ENCODE results near the gene CCDC97. TPM values are rescaled to one million over a fixed set of nuclear protein-coding genes. Genes with fewer than 3 reads are reported as not detected.
A peak's percentile ranks its signal among the peaks of the same experiment; 100 is the strongest.
"Not testable (repeated sequence)": the region's sequence is repeated elsewhere in the genome, so short reads cannot be mapped to it uniquely, and the experiment has no call there.

The CCDC97 gene
- total RNA-seq, 1 donor from 2014 or later = 18.1 TPM

DNA sequence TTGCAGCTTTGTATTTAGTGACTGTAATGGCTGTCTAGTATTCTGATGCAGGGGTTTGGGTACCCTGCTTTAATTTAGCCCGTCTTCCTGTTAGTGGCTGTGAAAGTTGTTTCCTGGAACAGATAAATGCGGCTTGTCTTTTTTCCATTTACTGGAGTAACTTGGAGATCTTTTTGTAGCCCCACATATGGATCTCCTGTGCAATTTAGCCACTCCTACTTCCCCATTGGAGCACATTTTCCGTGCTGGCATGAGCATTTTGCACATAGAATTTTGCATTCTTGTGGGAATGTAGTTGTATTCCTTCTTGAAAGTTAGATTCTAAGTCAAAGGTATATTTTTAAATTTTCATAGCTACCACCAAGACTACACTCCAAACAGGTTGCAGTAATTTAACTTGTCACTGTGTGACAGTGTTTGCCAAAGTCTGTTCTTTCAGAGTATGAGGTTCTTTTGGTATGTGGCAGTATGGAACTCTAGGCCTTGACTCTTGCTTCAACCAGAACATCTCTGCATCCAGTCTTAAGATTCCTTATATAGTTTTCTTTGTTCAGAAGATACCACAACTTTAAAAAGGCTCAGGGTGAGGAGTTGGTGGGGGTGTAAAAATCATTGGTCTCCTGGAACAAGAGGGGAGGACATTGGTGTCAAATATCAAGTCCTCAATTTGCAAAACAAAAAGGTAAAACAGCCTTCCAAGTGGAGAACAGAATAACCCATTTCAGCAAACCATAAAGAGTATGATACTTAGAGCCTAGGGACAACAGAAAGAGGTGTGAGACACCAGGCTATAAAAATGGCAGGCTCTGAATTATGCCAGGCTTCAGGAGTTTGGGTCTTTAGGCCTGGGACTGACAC is 21.1 kb upstream of the CCDC97 start:
- Histone ChIP-seq H3K27ac (ENCODE audit: low read depth, low read length) (no peak overlapping the region), H3K36me3 (ENCODE audit: insufficient read depth, low read length) (peaks cover 73% of the 10 kb centered on the region), H4K20me1 (ENCODE audit: insufficient read depth, low read length) (peaks cover 53% of the 10 kb centered on the region), H3K4me1 (ENCODE audit: insufficient read depth, low read length) (no peaks in the 10 kb centered on the region), H2AFZ (ENCODE audit: low read depth, low read length) (no peak overlapping the region), H3K4me2 (ENCODE audit: low read length) (no peak overlapping the region), H3K9ac (ENCODE audit: low read length) (no peak overlapping the region), H3K79me2 (ENCODE audit: insufficient read depth, low read length) (peaks cover 34% of the 10 kb centered on the region), H3K4me3 (ENCODE audit: insufficient read depth, low read depth, low read length) (no peak overlapping the region), H3K27me3 (ENCODE audit: insufficient read depth, low read length) (no peaks in the 10 kb centered on the region), H3K9me3 (ENCODE audit: insufficient read depth, low read depth, low read length) (no peaks in the 10 kb centered on the region)
- FAIRE-seq (no peak), DNase-seq (ENCODE audit: low read depth) (no peak)
- Mint-ChIP-seq H3K4me3 (ENCODE audit: unreplicated experiment) (no peak overlapping the region), H3K9me3 (ENCODE audit: unreplicated experiment) (no peaks in the 10 kb centered on the region), H3K27me3 (ENCODE audit: low read depth, unreplicated experiment) (no peaks in the 10 kb centered on the region), H3K27ac (ENCODE audit: unreplicated experiment) (peak overlapping the region; percentile 62), H3K36me3 (ENCODE audit: low read depth, unreplicated experiment) (peaks cover 16% of the 10 kb centered on the region), H3K4me1 (ENCODE audit: low read depth, unreplicated experiment) (peaks cover 3% of the 10 kb centered on the region)
- TF ChIP-seq, protein P1, sequence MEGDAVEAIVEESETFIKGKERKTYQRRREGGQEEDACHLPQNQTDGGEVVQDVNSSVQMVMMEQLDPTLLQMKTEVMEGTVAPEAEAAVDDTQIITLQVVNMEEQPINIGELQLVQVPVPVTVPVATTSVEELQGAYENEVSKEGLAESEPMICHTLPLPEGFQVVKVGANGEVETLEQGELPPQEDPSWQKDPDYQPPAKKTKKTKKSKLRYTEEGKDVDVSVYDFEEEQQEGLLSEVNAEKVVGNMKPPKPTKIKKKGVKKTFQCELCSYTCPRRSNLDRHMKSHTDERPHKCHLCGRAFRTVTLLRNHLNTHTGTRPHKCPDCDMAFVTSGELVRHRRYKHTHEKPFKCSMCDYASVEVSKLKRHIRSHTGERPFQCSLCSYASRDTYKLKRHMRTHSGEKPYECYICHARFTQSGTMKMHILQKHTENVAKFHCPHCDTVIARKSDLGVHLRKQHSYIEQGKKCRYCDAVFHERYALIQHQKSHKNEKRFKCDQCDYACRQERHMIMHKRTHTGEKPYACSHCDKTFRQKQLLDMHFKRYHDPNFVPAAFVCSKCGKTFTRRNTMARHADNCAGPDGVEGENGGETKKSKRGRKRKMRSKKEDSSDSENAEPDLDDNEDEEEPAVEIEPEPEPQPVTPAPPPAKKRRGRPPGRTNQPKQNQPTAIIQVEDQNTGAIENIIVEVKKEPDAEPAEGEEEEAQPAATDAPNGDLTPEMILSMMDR (IDR thresholded peaks at IDR 0.05; ENCODE audit: insufficient read depth, low read depth, low read length) = no peak
- TF ChIP-seq EZH2 (IDR thresholded peaks at IDR 0.05; ENCODE audit: insufficient read depth, low read length) = no peak

GRCh38 chr19:41289814-41290213 is 20.2 kb upstream of the CCDC97 start:
- H3K36me3 ChIP-seq (ENCODE audit: insufficient read depth, low read length) = peaks cover 74% of the 10 kb centered on the region
- not testable (repeated sequence) for H3K4me1 ChIP-seq (ENCODE audit: insufficient read depth, low read length); H3K9me3 Mint-ChIP-seq (ENCODE audit: unreplicated experiment); FAIRE-seq; H3K27me3 ChIP-seq (ENCODE audit: insufficient read depth, low read length); H2AFZ ChIP-seq (ENCODE audit: low read depth, low read length); DNase-seq (ENCODE audit: low read depth); H3K4me1 Mint-ChIP-seq (ENCODE audit: low read depth, unreplicated experiment); H3K9me3 ChIP-seq (ENCODE audit: insufficient read depth, low read depth, low read length); H3K4me3 ChIP-seq (ENCODE audit: insufficient read depth, low read depth, low read length); H3K4me3 Mint-ChIP-seq (ENCODE audit: unreplicated experiment); H3K27ac Mint-ChIP-seq (ENCODE audit: unreplicated experiment); H3K9ac ChIP-seq (ENCODE audit: low read length); H3K4me2 ChIP-seq (ENCODE audit: low read length); H3K27ac ChIP-seq (ENCODE audit: low read depth, low read length); H3K27me3 Mint-ChIP-seq (ENCODE audit: low read depth, unreplicated experiment)
- peaks cover 36% of the 10 kb centered on the region for H3K79me2 ChIP-seq (ENCODE audit: insufficient read depth, low read length)
- H4K20me1 ChIP-seq (ENCODE audit: insufficient read depth, low read length) = peaks cover 58% of the 10 kb centered on the region
- H3K36me3 Mint-ChIP-seq (ENCODE audit: low read depth, unreplicated experiment) = peaks cover 21% of the 10 kb centered on the region

- no peak for FAIRE-seq
- peaks cover 39% of the 10 kb centered on the region for H3K79me2 ChIP-seq (ENCODE audit: insufficient read depth, low read length)
- H3K4me2 ChIP-seq (ENCODE audit: low read length) = no peak overlapping the region
- H3K27ac ChIP-seq (ENCODE audit: low read depth, low read length) = no peak overlapping the region
- Mint-ChIP-seq H3K9me3 (ENCODE audit: unreplicated experiment) (no peaks in the 10 kb centered on the region), H3K27me3 (ENCODE audit: low read depth, unreplicated experiment) (no peaks in the 10 kb centered on the region), H3K4me1 (ENCODE audit: low read depth, unreplicated experiment) (peaks cover 22% of the 10 kb centered on the region), H3K27ac (ENCODE audit: unreplicated experiment) (no peak overlapping the region), H3K36me3 (ENCODE audit: low read depth, unreplicated experiment) (peaks cover 32% of the 10 kb centered on the region), H3K4me3 (ENCODE audit: unreplicated experiment) (no peak overlapping the region)
- peaks cover 86% of the 10 kb centered on the region for H4K20me1 ChIP-seq (ENCODE audit: insufficient read depth, low read length)
- H3K9ac ChIP-seq (ENCODE audit: low read length) = no peak overlapping the region
- no peak overlapping the region for H3K4me3 ChIP-seq (ENCODE audit: insufficient read depth, low read depth, low read length)
- no peaks in the 10 kb centered on the region for H3K9me3 ChIP-seq (ENCODE audit: insufficient read depth, low read depth, low read length)
- TF ChIP-seq, protein P1 (IDR thresholded peaks at IDR 0.05; ENCODE audit: insufficient read depth, low read depth, low read length) = no peak
- TF ChIP-seq EZH2 (IDR thresholded peaks at IDR 0.05; ENCODE audit: insufficient read depth, low read length) = no peak
- no peaks in the 10 kb centered on the region for H3K27me3 ChIP-seq (ENCODE audit: insufficient read depth, low read length)
- no peak overlapping the region for H2AFZ ChIP-seq (ENCODE audit: low read depth, low read length)
- H3K4me1 ChIP-seq (ENCODE audit: insufficient read depth, low read length) = peaks cover 26% of the 10 kb centered on the region
- no peak for DNase-seq (ENCODE audit: low read depth)
- H3K36me3 ChIP-seq (ENCODE audit: insufficient read depth, low read length) = peaks cover 81% of the 10 kb centered on the region
Observed at GRCh38 chr19:41294393-41294792, 15.6 kb upstream of the CCDC97 start.
